ENCODE data around the gene KCMF1.

- TF ChIP-seq POLR2A (IDR thresholded peaks at IDR 0.05) (no peak), CTCF (IDR thresholded peaks at IDR 0.05) (no peak)
These were observed 6.4 kb upstream of the KCMF1 start for GRCh38 chr2:84964406-84965191.

Measured in sigmoid colon (tissue), 3 donors.